Nephron (organoid): ENCODE results near the gene OR6S1.
A peak's percentile ranks its signal among the peaks of the same experiment; 100 is the strongest.

Source experiments
- H3K27ac Mint-ChIP-seq, 3 experiments: 2 replicates each; pipeline ENCODE4 v1.8.0; 2020; ENCODE audit warnings: mixed read lengths in 3 of 3, mild to moderate bottlenecking in 2 of 3, moderate library complexity in 1 of 3
- H3K27me3 Mint-ChIP-seq: 2 replicates; pipeline ENCODE4 v1.8.0; 2021; ENCODE audit warnings: low read depth, mild to moderate bottlenecking, moderate library complexity, mixed read lengths
- H3K36me3 Mint-ChIP-seq: 2 replicates; pipeline ENCODE4 v1.8.0; 2020; ENCODE audit warnings: low read depth, mixed read lengths
- H3K4me1 Mint-ChIP-seq: 2 replicates; pipeline ENCODE4 v1.8.0; 2020; ENCODE audit warnings: mixed read lengths
- H3K4me3 Mint-ChIP-seq, 3 experiments: 2 replicates each; pipeline ENCODE4 v1.8.0; 2020; ENCODE audit warnings: mild to moderate bottlenecking in 3 of 3, mixed read lengths in 3 of 3, moderate library complexity in 2 of 3
- H3K9me3 Mint-ChIP-seq: 2 replicates; pipeline ENCODE4 v1.8.0; 2020; ENCODE audit warnings: mixed read lengths
- TF ChIP-seq, protein P1 (sequence below), 3 experiments: fragments of 200-600 bp; sonication (generic); IDR thresholded peaks; one replicate each; pipeline ENCODE4 v1.5.0; 2021; ENCODE audit warnings: antibody characterized with exemption in 3 of 3; ENCODE audit not compliant: unreplicated experiment in 3 of 3

OR6S1 gene

GRCh38 chr14:20609215-20610001, 32.1 kb downstream of the OR6S1 start:
- TF ChIP-seq, protein P1, sequence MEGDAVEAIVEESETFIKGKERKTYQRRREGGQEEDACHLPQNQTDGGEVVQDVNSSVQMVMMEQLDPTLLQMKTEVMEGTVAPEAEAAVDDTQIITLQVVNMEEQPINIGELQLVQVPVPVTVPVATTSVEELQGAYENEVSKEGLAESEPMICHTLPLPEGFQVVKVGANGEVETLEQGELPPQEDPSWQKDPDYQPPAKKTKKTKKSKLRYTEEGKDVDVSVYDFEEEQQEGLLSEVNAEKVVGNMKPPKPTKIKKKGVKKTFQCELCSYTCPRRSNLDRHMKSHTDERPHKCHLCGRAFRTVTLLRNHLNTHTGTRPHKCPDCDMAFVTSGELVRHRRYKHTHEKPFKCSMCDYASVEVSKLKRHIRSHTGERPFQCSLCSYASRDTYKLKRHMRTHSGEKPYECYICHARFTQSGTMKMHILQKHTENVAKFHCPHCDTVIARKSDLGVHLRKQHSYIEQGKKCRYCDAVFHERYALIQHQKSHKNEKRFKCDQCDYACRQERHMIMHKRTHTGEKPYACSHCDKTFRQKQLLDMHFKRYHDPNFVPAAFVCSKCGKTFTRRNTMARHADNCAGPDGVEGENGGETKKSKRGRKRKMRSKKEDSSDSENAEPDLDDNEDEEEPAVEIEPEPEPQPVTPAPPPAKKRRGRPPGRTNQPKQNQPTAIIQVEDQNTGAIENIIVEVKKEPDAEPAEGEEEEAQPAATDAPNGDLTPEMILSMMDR (IDR thresholded peaks at IDR 0.05; ENCODE audit: unreplicated experiment in 3 of 3): peak; percentile 90 to 98 (median 95)
- Mint-ChIP-seq H3K4me1 (no peaks in the 10 kb centered on the region), H3K9me3 (no peaks in the 10 kb centered on the region), H3K27me3 (peaks cover 5% of the 10 kb centered on the region), H3K27ac (no peak overlapping the region), H3K36me3 (no peaks in the 10 kb centered on the region), H3K4me3 (no peak overlapping the region)

DNA sequence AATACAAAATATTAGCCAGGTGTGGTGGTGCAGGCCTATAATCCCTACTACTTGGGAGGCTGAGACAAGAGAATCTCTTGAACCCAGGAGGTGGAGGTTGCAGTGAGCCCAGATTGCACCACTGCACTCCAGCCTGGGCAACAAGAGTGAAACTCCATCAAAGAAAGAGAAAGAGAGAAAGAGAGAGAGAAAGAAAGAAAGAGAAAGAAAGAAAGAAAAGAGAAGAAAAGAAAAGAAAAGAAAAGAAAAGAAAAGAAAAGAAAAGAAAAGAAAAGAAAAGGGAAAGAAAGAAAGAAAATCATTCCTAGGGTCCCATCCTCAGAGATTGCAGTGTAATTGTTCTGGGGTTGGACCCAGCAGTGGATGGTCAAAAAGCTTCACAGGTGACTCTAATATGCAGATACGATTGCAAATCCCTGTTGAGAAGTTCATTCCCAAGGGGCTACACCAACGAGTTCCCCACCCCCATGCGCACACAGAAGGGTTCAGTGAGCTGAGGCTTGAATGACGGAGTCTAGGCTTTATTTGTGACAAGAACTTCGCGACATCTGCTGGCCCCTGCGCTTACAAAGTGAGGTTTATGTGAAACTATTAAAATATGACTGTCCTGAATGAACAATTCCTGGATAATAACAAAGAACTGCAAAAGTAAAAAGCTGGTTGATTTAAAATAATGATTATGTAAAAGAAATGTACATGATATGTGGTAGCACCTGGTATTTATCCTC, 32.9 kb downstream of the OR6S1 start:
- Mint-ChIP-seq H3K27me3 (peaks cover 5% of the 10 kb centered on the region), H3K36me3 (no peaks in the 10 kb centered on the region), H3K4me1 (no peaks in the 10 kb centered on the region), H3K27ac (no peak overlapping the region), H3K9me3 (no peaks in the 10 kb centered on the region), H3K4me3 (peak overlapping the region in 2 of 3 experiments; percentile 19 to 35)
- TF ChIP-seq, protein P1 (IDR thresholded peaks at IDR 0.05; ENCODE audit: unreplicated experiment in 3 of 3): no peak

- TF ChIP-seq, protein P1 (IDR thresholded peaks at IDR 0.05; ENCODE audit: unreplicated experiment in 3 of 3): no peak
- H3K4me3 Mint-ChIP-seq: peak overlapping the region in 2 of 3 experiments; percentile 21 to 24
- H3K36me3 Mint-ChIP-seq: no peaks in the 10 kb centered on the region
- peaks cover 5% of the 10 kb centered on the region for H3K27me3 Mint-ChIP-seq
- H3K27ac Mint-ChIP-seq: no peak overlapping the region
- H3K9me3 Mint-ChIP-seq: no peaks in the 10 kb centered on the region
- H3K4me1 Mint-ChIP-seq: no peaks in the 10 kb centered on the region
Measured at GRCh38 chr14:20607617-20608016, 33.9 kb downstream of the OR6S1 start.

GRCh38 chr14:20606902-20607242, 34.6 kb downstream of the OR6S1 start:
- TF ChIP-seq, protein P1 (IDR thresholded peaks at IDR 0.05; ENCODE audit: unreplicated experiment in 3 of 3): no peak
- no peaks in the 10 kb centered on the region for H3K9me3 Mint-ChIP-seq
- H3K36me3 Mint-ChIP-seq: no peaks in the 10 kb centered on the region
- no peak overlapping the region for H3K4me3 Mint-ChIP-seq
- no peak overlapping the region for H3K27ac Mint-ChIP-seq
- no peaks in the 10 kb centered on the region for H3K4me1 Mint-ChIP-seq
- H3K27me3 Mint-ChIP-seq: peaks cover 5% of the 10 kb centered on the region

GRCh38 chr14:20606190-20606901, 35.1 kb downstream of the OR6S1 start:
- Mint-ChIP-seq H3K27ac (no peak overlapping the region), H3K4me1 (no peaks in the 10 kb centered on the region), H3K9me3 (no peaks in the 10 kb centered on the region), H3K4me3 (no peak overlapping the region), H3K27me3 (peaks cover 5% of the 10 kb centered on the region), H3K36me3 (no peaks in the 10 kb centered on the region)
- TF ChIP-seq, protein P1 (IDR thresholded peaks at IDR 0.05; ENCODE audit: unreplicated experiment in 3 of 3): peak; percentile 33 to 55 (median 39)
